HG02571 (cell line): ENCODE measurements around the gene ANXA3.
A peak's percentile ranks its signal among the peaks of the same experiment; 100 is the strongest.
"Not testable (repeated sequence)": the region's sequence is repeated elsewhere in the genome, so short reads cannot be mapped to it uniquely, and the experiment has no call there.

Experiments used
- ATAC-seq: cut with Tn5 transposase; IDR thresholded peaks from one replicate; pipeline ENCODE4 v1.9.1; 2021; ENCODE audit warnings: mild to moderate bottlenecking, moderate library complexity; ENCODE audit not compliant: unreplicated experiment

The ANXA3 gene

DNA sequence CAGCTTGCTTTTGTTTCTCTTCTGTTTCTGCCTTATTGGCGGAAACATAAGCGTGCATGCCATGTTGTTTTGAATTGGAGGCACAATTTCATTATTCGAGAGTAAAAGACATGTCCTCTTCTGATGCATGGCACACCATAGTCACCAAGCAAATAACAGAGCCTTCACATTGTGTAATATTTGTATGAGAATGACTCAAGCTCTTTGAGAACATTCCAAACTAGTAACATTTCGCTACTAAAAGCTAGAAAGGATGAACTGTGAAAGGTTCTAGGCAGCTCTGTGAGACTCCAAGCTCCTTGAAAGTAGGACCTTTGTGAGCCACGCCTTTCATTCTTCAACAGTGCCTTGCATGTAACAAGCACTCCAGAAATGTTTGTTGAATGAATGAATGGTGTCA lies 9.2 kb upstream of the ANXA3 start:
- no peak for ATAC-seq

DNA sequence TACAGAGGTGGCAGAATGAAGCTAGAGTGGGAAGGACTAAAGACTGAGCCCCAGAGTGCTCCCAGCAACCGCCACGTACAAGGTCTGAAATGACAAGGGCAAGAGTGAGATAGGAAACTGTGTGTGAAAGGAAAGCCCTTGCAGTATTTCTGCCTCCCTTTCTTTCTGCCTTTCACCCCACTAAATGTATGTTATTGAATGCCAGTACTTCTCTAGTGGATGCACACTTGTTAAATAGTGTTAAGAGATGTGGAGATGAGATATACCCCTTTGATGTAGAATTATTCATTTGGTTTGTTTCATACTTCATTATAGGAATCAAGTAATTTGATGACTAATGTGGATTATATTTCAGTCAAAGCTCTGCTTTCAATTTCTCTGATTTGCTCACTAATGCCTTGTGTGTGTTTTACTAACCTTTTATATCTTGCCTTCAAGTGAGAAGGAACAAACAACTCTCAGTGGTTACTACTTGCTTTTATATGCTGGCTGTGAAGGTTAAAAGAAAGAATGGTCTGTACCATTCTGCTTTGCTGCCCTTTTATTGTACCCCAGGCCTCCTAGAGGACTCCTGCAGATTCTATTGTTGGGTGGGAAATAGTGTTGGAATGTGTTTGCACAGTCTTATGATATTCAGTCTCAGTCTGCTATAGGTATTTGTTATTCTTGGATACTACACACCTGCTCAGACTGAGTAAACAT lies 8.0 kb upstream of the ANXA3 start:
- ATAC-seq, result no peak

DNA sequence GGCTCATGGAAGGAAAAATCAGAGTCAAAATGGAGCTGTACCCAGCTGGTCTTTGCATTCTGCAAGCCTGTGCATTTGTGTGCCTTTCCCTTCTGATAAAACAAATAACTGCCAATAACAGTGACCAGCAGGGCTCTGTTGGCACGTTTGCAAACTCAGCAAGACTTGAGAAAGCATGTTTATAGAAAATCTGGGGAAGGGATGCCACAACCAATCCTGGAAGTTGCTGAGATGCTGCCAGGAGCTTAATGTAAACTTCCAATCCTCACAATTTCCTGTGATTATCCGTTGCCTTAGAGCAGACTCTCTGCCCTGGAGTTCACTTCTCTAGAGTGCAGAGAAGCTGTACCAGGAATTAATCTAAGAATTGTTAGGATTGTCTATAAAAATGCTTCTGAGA lies 6.9 kb upstream of the ANXA3 start:
- ATAC-seq, result no peak

DNA sequence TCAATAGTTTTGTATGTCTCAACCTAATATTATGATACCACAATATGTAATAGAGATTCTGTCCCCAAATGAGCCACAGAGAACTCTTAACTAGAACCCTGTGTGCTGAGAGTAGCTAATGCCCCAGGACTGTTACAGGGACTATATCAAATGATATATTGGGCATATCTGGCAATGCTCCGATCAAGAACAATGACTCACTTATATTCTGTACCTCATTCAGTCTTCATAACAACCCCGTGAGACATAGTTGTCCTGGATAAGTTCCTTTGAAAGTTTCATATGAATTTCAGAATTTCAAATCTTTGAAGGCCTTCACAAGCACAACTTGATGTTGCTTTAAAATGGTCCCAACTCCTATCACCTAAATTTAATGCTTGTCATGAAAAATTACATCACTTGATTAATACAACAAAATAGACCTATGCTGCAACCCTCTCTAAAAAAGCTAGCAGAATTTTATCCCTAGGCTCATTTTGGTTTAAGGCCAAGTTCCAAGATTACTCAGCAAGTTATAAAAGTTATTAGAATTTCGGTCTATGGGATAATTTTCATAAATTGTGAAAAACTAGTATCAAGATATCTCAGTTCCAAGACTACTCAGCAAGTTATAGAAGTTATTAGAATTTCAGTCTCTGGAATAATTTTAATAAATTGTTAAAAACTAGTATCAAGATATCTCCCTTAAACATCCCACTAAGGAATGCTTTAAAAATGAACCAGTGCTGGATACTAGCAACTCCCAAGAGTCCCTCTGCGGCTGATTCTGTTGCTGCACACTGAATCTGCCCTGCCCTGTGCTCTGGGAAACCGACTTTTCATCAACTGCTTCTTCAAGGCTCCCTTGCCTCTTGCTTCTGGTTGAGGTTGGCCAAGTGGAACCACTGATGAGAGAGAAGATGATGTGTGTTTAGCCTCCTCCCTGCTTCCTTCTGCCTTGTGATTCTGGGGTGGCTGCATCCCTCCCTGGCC lies 6.0 kb upstream of the ANXA3 start:
- no peak for ATAC-seq

DNA sequence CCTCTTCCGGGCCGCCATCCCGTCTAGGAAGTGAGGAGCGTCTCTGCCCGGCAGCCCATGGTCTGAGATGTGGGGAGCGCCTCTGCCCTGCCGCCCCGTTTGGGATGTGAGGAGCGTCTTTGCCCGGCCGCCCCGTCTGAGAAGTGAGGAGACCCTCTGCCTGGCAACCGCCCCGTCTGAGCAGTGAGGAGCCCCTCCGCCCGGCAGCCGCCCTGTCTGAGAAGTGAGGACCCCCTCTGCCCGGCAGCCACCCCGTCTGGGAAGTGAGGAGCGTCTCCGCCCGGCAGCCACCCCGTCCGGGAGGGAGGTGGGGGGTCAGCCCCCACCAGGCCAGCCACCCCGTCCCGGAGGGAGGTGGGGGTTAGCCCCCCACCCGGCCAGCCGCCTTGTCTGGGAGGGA lies 3.7 kb upstream of the ANXA3 start:
- ATAC-seq, result not testable (repeated sequence)

DNA sequence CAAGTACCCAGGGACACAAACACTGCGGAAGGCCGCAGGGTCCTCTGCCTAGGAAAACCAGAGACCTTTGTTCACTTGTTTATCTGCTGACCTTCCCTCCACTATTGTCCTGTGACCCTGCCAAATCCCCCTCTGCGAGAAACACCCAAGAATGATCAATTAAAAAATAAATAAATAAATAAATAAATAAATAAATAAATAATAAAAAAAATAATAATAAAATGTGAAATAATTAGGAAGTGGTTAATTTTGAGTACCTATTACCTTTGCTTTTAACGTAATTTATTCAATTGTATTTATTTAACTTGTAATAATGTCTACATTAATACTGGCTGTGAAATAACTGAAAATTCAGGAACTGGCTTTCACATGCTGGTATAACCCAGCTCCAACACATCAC lies 2.7 kb upstream of the ANXA3 start:
- ATAC-seq, result not testable (repeated sequence)

DNA sequence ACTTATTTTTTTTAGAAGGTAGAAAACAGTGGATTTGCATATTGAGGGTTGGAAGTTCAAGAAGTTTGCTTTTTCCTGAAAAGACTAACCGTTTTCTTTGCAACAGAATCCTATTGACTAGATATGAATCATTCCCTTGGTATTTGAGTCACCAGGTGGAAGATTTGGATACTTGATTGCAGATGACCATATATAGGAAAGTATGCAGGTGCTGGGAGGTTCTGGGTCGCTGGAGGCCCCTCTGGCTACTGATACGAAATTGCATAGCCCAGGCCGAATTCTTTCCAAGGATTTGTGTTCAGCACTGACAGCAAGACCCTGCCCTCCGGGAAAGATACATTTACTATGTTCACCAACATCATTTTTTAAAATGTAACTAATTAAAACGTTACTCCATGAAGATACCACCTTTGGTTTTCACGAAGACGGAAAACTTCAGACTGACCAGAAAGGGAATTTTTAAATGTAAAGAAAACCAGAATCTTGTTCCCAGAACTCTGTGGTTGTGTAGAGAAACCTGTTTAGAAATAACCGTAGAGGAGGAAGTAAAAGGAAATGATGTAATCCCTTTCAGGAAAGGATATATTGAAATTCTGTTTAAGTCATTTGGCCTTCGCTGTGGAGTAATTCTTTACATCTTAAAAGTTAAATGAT lies 946 bp downstream of the ANXA3 start:
- ATAC-seq, result no peak

DNA sequence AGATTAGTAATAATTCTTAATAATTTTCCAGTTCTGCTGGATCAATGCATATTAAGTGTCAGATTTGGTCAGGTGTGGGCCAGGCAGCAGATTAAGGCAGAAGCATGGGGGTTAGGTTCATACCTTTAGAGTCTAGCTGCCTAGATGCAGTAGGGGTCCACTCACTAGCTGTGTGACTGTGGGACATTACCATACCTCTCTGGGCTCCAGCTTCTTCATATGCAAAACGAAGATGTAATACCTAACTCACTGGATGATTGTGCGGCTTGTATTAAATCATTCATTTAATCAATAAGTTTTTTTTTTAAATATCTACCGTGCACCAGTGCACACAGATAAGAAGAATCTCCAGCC lies 1.4 kb downstream of the ANXA3 start:
- ATAC-seq, result no peak

DNA sequence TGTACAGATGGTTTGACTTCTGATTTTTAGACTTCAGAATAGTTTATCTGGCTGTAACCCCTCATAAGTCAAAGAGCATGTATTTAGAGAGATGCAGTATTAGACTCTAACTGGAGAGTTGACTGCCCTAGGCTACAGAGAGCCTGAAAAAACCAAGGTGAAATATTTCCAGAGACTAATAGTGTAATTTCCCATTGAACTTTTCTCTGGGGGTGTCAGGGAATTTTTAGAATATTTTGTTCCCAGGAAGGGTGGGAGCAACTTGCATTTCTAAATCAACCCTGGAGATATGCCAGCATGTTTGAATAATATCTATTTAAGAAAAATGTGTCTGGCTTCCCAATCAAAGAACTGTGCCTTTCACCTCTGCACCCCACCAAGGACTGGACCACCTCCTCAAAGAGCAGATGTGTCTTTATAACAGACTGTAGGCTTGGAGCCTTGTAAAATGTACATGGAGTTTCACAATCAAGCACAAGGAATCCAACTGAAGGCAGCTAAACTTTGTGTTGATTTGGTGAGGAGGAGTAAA lies 2.0 kb downstream of the ANXA3 start:
- ATAC-seq, result no peak

DNA sequence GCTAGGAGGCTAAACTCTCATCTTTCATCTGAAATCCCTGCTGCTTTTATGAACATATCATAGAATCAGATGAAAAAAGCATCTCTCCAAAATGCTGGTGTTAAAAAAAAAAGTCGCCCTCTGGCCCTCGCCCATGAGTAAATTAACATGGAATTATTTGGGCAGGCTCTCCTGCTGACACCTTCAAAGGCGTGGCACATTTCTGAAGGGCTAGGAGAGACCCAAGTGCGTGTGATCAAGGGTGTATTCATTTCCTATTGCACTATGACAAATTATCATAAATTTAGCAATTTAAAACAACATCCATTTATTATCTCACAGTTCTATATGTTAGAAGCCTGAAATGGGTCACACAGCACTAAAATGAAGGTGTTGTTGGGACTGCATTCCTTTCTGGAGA lies 5.1 kb downstream of the ANXA3 start:
- ATAC-seq, result no peak

DNA sequence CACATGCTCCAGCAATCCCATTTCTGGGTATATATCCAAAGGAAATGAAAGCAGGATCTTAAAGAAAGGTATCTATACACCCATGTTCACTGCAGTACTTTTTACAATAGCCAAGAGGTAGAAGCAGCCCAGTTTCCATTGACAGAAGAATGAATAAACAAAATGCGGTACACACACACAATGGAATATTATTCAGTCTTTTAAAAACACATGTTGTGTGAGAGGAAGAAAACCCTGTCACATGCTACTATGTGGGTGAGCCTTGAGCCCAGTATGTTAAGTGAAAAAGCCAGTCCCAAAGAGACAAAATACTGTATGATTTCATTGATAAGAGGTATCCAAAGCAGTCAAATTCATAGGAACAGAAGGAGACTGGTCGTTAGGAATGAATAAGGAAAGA lies 6.3 kb downstream of the ANXA3 start:
- no peak for ATAC-seq

DNA sequence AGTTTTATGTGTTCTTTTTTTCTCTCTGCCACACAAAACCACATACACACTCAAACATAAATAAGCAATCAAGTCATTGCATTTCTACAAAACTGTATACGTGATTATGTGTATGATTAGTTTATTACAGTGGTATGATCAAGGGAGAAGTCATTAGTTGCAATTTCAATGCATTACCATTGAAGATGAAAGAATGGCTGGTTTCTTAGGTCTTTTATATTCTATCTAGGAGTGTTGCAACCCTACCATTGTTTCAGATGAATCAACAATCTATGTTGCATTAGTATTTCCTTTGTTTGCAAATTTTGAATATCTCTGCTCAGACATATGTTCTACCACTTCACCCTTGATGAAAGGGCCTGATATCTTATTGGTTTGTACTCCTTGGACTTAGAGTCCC lies 6.8 kb downstream of the ANXA3 start:
- no peak for ATAC-seq

DNA sequence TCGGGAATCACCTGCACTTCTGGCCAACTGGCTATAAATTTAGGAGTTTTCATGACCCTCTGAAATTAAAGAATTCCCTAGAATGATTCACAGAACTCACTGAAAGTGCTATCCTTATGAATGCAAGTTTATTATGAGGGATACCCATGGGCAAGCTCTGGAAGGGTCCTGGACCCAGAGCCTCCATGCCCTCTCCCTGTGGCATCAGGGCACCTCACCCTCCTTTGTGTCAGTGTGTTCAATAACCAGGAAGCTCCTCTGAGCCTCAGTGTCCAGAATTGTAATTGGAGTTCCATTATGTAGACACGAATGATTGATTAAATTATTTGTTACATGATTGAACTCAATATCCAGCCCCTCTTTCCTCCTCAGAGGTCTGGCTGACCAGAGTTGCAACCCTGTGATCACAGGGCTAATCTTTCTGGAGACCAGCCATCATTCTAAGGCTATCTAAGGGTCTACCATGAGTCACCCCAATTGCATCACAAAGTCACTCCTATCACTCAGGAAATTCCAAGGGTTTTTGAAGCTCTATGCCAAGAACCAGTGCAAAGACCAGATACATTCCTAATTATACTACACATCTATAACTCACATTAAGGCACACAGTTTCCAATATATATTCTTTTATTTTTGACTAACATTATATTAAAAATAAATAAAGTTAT lies 8.9 kb downstream of the ANXA3 start:
- ATAC-seq, result no peak

DNA sequence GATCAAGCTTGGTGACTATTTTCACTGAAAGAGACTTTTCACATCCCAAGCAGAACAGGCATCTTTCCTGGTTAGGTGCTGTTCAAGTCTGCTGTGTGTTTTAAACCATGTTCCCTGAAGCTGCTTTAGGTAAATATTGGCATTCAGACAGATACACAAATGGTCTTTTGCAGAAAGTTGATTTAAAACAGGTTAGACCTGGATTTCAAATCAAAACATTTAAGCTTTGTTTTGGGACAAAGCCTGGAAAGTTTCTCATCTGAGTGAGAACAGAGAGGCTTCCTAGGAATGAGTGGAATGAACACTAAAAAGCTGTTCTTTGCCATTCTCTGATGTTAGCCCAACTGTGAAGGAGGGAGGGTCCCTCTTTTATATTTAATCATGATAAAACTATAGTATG lies 10.1 kb downstream of the ANXA3 start:
- ATAC-seq, result no peak

DNA sequence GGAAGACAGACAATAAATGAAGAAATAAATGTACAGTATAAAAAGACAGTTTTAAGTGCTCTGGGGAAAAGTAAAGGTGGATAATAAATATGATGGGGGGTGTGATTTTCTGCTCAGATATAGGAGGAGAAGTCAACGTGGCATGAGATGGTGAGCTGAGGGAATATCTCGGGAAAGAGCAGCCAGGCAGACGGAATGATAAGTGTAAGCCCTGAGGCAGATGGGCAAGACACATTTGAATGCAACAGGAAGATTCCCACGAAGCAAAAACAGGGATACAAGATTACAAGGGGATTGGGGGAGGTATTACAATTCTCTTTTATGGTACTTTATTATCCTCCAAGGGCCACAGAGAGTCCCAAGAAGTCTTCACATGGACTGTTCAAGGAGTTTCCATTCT lies 11.1 kb downstream of the ANXA3 start:
- ATAC-seq, result no peak

DNA sequence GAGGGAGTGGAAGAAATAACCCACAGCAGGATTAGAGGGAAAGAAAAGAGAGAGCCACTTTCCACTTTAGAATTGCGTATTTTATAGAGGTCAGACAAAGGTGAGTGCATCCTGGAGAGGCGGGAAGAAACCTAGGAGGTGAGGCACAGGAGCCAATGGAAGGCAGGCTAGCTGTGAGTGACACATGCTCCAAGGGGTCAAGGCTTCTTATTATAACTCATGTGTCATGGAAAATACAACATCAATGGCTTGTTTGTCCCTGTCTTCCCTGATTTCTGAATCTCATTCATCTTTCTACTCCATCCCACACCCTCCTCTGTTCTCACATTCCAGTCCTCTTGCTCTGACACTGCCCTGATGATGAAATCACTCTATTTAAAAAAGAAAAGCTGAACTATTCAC lies 14.4 kb downstream of the ANXA3 start:
- no peak for ATAC-seq

DNA sequence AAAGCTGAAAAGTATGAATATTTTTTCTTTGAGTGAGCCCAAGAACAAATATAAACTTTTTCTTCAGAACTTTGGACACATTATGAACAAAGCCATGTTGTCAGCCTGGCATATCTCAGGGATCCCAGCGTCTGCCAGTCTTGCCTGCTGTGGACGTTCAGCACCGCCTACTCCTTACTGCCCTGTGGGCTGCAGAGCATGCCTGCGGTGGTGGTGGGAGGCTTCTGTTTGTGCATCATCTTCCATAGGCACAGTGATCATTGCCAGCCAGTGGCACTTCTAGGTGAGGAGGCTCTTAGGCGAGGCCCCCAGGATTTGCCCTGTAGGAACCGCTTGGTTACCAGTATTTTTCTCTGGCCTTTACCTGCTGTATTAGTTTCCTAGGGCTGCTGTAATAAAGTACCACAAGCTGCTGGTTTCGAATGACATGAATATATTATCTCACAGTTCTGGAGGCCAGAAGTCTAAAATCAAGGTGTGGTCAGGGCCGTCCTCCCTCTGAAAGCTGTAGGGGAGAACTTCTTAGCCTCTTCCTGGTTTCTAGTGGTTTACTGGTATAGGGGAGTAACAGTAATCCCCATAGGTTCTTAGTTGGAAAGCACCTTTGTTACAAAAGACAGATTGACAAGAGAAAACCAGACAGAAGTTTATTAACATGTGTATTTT lies 15.4 kb downstream of the ANXA3 start:
- ATAC-seq, result peak; percentile 65

DNA sequence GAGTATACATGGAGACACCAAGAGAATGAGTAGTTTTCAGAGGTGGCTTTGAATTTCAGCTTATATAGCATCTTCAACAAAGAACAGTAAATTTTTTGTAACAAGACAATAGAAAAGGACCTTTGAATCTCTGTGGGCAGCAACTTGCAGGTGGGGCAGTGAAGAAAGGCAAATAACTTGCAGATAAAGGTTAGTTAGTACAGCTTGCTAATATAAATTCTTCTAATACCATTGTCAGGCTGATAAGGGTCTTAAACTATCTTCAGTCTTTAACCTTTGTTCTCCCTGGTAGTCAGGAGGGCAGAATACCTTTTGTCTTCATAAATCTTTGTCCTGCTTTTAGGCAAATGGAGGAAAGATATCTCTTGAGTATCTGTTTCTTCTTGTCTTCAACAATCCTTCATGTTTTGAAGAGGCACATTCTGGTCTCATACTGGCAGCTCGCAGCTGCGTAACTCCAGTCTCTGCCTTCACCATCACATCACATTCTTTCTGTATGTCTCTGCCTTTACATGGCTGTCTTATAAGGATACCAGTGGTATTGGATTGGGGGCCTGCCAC lies 16.0 kb downstream of the ANXA3 start:
- ATAC-seq, result no peak

DNA sequence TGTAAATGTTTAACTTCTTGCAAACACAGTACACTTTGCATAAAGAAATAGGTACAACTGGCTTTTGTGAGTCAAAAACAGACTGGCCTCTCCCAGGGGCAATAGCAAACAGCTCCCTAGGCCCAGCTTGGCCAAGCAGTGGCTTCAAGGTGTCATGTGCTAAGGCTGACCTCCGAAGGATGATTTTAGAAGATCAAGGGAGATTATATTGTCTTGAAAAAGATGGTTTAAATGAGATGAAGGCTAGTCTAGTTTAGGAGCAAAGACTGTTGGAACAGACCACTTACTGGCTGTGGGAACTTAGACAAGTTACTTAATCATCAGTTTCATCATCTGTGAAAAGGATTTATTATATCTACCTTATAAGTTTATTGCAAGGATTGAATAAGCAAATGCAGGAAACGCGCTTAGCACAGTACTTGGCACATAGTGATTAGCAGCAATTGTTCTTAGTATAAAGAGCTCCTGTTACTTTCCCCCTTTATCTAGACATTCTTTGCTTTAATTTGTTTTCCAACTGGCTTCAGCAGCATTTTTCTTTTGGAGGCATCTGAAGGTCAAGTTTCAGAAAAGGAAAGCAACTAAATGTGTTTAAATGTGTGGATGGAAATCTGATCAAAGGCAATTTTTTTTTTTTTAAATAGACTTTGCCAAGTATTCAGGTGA lies 17.2 kb downstream of the ANXA3 start:
- ATAC-seq, result no peak
